ENCODE results near the gene HS3ST2.

DNA sequence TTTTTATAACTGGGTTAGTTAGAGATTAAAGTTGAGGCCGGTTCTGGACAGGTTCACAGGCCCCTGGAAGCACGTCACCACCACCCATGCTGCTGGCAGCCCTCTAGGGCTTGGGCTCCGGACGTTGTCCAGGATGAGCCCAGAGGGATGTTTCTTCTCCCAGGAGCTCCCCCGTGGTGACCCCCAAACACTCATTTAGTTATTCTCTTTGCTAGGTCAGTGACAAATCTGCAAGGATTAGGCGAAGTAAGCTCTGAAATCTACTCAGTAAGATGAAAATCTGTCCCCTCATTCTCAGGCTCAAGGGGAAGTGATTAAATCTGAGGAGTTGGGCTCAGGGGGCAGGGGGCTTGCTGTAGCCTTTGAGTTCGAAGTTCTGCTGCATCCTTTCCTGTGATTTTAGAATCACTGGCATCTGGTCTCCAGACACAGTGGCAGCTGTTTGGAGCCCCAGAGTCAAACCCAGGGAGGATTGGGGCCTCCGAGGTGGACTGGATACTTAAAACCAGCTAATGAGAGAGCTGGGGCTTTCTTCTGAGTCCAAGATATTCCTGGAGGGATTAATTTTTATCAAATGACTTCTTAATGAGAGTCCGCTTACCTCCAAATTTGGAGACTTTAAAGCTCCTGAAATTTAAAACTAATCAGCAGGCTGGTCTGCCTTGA, 49.2 kb upstream of the HS3ST2 start:
- TF ChIP-seq, protein P1, sequence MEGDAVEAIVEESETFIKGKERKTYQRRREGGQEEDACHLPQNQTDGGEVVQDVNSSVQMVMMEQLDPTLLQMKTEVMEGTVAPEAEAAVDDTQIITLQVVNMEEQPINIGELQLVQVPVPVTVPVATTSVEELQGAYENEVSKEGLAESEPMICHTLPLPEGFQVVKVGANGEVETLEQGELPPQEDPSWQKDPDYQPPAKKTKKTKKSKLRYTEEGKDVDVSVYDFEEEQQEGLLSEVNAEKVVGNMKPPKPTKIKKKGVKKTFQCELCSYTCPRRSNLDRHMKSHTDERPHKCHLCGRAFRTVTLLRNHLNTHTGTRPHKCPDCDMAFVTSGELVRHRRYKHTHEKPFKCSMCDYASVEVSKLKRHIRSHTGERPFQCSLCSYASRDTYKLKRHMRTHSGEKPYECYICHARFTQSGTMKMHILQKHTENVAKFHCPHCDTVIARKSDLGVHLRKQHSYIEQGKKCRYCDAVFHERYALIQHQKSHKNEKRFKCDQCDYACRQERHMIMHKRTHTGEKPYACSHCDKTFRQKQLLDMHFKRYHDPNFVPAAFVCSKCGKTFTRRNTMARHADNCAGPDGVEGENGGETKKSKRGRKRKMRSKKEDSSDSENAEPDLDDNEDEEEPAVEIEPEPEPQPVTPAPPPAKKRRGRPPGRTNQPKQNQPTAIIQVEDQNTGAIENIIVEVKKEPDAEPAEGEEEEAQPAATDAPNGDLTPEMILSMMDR (IDR thresholded peaks at IDR 0.05; ENCODE audit: control extremely low read depth in 1 of 3, insufficient read depth in 1 of 3, low read depth in 1 of 3, low read length in 3 of 3), result no peak
- TF ChIP-seq HDAC6 (IDR thresholded peaks at IDR 0.05; ENCODE audit: low read depth, low read length), result no peak
